T-helper 2 cell (primary cell): ENCODE results near the gene OR1A1.
"Not testable (repeated sequence)": the region's sequence is repeated elsewhere in the genome, so short reads cannot be mapped to it uniquely, and the experiment has no call there.

Source experiments
- DNase-seq, 5 experiments: peaks; one replicate each; pipeline versions ENCODE4 v3.0.0 to v3.0.0-alpha.2; 2012 to 2022
- total RNA-seq, 2 donors: gene quantifications; one replicate each; lab custom pipeline; 2026; lab: John Stamatoyannopoulos, UW

OR1A1 gene, protein sequence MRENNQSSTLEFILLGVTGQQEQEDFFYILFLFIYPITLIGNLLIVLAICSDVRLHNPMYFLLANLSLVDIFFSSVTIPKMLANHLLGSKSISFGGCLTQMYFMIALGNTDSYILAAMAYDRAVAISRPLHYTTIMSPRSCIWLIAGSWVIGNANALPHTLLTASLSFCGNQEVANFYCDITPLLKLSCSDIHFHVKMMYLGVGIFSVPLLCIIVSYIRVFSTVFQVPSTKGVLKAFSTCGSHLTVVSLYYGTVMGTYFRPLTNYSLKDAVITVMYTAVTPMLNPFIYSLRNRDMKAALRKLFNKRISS
- 0 reads per million in 2 donors for total RNA-seq

- DNase-seq = no peak
These were observed at the start of gene OR1A1 for GRCh38 chr17:3207367-3207766. Gene OR1A1, plus strand, starts transcription at chr17:3207667. Its CDS starts 7,954 bp downstream, at chr17:3215621.

GRCh38 chr17:3167574-3167973, 39.9 kb upstream of the OR1A1 start:
- no peak for DNase-seq

DNA sequence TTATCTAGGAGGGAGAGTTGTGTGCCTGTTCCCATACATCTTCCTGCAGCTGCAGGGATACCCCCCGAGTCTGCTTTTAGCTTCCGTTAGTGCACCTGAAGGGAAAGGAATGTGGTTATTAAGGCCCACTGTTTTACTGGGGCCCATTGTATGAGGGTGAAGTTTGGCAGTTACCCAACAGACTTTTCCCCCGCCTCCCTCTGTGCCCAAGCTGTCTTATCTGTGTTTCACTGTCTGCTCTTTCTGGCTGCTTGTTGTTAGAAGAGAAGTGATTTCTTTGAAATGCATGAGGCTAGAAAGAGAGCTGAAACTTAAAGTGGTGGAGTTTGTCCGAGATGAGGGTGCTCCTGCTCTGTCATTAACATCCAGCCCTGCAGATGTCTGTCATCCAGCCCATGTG, 17.5 kb upstream of the OR1A1 start:
- no peak for DNase-seq

DNA sequence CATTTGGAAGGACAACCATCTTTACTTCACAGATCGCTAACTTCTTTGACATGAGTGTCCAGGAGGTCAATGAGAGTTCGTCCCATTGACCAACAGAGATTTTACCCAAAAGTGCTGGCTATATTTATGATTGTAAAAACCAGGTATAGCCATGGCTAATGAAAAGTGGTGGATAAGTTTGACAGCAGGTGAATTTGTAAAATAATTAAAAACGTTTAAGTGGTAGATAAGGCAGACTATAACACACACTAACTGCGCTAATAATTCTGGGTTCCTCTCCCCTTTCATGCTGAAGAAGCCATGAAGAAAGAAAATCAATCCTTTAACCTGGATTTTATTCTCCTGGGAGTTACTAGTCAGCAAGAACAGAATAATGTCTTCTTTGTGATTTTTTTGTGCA, 10.2 kb upstream of the OR1A1 start, which contains the start of gene OR1A2:
Gene OR1A2, plus strand, starts transcription at position 301 of the 400 bp plus-strand sequence. Its CDS starts 0 bp downstream, at position 301.
- no peak for DNase-seq

GRCh38 chr17:3208484-3208883, 1.0 kb downstream of the OR1A1 start:
- no peak for DNase-seq

DNA sequence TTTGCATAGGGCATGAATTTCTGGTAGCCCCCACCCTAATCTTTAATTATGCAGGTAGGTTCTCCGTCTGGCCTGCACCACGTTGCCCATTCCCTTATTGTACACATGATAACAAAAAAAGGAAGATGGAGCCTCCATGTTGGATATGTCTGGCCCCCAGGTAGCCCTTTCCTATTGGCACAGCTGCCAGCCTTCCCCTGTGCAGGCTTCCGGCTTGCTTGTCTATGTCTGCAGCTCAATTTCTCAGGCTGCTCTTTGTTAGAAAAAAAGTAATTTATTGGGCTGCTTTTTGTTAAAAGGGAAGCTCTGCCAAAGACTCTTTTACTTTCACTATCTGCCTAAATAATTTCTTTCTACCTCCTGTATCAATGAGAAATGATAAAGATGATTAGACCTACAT, 5.5 kb downstream of the OR1A1 start:
- DNase-seq = no peak

GRCh38 chr17:3213587-3213986, 6.1 kb downstream of the OR1A1 start:
- no peak for DNase-seq

DNA sequence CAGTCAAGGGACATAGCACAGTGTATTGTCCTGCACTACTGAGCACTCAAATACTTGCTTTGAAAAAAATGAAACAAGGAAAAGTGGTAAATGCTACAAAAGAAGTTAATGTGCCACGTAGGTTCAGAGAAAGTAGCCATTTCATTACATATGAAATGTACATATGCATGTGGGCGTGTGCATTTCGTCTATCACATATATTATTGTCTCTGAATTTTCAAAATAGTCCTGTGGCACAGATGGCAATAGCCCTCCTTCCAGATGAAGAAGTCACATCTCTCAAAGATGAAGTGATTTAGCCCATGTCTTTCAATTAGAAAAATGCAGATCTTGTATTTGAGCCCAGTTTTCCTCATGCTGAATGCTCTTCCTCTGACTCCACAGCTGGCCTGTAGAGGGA, 12.5 kb downstream of the OR1A1 start:
- not testable (repeated sequence) for DNase-seq

DNA sequence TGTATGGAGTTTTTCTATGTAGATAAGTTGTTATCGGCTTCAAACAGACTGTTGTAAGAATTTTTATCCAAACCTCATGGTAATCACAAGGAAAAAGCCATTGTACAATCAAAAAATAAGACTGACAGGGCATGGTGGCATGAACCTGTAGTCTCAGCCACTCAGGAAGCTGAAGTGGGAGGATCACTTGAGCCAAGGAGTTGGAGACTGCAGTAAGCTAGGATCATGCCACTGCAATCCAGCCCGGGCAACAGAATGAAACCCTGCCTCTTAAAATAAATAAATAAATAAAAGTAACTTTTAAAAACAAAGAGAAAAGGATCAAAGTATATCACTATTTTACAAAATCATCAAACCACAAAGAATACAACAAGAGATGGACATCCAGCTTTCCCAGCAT, 14.4 kb downstream of the OR1A1 start:
- DNase-seq = no peak

- DNase-seq = no peak
These were observed 15.0 kb downstream of the OR1A1 start for GRCh38 chr17:3222505-3222904.

DNA sequence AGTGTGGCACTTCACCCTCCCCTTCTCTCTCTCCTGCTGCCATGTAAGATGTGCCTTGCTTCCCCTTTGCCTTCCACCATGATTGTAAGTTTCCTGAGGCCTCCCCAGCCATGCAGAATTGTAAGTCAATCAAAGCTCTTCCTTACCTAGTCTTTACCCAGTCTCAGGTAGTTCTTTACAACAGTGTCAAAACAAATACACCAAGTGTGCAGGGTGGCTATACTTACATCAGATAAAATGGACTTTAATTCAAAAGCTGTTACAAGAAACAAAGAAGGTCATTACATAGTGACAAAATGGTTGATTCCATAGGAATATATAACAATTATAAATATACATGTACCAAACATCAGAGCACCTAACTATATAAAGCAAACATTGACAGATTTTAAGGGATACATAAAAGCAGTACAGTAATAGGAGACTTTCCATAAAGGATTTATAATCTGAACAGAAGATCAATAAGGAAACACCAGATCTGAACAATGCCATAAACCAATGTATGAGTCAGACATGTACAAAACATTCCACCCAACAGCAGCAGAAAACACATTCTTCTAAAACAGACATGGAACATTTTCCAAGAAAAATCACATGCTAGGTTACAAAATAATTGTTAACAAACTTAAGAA, 17.4 kb downstream of the OR1A1 start:
- not testable (repeated sequence) for DNase-seq

DNA sequence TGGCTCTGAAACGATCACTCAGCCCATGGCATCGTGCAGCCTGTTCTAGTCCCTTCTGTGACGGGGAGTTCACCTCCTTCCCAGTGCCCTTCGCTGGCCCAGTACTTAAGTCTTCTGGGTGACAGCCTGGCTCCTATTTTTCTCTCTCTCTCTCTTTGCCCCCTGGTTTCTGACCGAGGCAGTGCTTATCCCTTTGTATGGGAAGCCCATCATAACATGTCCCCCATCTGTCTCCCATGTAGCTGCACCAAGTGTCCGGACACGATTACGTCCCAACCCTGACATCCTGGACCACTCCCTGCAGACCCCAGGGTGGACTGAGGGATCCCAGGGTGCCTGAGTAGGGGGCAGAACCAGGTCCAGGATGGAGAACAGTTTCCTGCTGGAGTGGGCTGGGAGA, 24.8 kb downstream of the OR1A1 start:
- DNase-seq = not testable (repeated sequence)

DNA sequence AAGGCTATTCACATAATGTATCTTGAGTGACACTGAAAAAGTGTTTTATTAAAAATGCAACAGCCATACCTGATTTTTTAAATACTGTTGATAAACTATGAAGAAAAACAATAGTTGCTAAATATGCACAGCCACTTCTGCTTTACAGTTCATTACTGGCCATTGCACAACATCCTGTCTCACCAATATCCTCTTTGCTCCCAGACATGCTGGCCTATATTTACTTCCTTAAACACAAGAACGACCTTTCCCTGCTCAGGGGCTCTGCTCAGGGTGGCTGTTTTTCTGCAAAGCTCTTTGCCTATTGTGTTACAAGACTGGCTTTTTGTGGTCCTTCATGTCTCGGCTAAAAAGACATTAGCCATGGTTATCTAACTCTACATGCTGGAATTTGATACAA, 31.2 kb downstream of the OR1A1 start:
- DNase-seq = peak in 1 of 5 experiments; percentile 39

DNA sequence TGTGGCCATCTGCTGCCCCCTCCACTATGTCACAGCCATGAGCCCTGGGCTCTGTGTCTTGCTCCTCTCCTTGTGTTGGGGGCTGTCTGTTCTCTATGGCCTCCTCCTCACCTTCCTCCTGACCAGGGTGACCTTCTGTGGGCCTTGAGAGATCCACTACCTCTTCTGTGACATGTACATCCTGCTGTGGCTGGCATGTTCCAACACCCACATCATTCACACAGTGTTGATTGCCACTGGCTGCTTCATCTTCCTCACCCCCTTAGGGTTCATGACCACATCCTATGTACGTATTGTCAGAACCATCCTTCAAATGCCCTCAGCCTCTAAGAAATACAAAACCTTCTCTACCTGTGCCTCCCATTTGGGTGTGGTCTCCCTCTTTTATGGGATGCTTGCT, 33.6 kb downstream of the OR1A1 start:
- peak in 1 of 5 experiments; percentile 27 for DNase-seq

DNA sequence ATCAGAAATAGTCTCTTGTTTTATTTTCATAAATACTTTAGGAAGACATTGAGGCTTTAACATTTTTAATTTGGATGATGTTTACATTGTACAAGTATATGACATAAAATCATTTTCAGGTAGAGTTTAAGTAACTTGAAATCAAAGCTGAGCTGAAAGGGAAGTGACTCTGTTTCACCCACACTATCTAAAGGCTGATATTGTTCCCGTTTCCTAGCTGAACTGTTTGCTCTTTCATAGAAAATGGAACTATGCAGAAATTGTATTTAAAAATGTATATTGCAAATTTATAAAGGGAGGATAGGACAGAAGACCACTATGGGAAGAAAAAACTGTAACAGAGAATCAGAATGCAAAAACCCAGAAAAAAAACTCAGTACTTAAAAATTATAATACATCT, 37.4 kb downstream of the OR1A1 start:
- not testable (repeated sequence) for DNase-seq

DNA sequence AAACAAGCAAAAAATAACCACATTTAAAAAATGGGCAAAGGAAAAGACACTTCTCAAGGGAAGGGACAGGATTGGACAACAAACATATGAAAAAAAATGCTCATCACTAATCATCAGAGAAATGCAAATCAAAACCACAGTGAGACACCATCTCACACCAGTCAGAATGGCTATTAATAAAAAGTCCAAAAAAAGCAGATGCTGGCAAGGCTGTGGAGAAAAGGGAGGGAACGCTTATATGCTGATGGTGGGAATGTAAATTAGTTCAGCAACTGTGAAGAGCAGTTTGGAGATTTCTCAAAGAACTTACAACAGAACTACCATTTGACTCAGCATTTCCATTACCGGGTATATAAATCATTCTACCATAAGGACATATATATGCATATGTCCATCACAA, 41.5 kb downstream of the OR1A1 start:
- DNase-seq = not testable (repeated sequence)

DNA sequence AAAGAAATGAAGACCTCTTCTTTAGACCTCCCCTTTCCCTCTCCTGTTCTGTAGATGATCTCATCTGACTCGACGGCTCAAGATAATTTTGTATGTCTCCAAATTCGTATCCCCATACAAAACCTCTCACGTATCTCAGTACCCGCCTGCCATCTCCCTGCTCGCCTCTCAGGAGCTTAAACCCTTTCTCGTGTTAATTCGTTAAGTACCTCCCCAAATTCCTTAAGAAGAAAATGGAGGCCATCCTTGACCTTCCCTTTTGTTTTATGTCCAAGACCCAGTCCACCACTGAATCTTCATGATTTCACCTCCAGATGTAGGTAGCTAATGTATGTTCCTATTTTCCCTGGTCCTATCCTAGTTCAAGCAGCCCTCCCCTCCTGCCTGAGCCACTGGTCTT, 49.1 kb downstream of the OR1A1 start:
- no peak for DNase-seq

DNA sequence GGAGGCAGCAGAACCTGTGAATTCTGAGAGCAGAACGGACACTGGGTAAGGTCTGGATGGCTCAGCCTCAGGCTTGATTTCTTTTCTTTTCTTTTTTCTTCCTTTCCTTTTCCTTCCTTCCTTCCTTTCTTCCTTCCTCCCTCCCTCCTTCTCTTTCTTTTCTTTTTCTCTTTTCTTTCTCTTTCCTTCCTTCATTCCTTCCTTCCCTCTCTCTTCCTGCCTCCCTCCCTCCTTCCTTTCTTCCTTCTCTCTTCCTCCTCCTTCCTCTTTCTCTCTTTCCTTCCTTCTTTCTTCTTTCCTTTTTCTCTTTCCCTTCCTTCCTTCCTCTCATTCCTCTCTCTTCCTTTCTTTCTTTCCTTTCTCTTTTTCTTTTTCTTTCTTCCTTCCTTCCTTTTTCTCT, 52.7 kb downstream of the OR1A1 start:
- no peak for DNase-seq

- DNase-seq = no peak
These were observed 53.1 kb downstream of the OR1A1 start for GRCh38 chr17:3260600-3260999.
